K562 (cell line): Measurements from ENCODE around the gene ATF6B. TPM values are rescaled to one million over a fixed set of nuclear protein-coding genes. Genes with fewer than 3 reads are reported as not detected.

Source experiments
- ATAC-seq: fragments of 200-7000 bp; cut with Tn5 transposase; 3 replicates; pipeline ENCODE4 v1.9.1; 2020; ENCODE audit warnings: moderate library complexity
- BruUV-seq: library from RNA; stranded (reverse); fragments of 400-500 nt; replicated peaks from 2 replicates; lab custom pipeline; 2021; lab: Mats Ljungman, UMichigan
- CTCF ChIA-PET: fragments of 300-600 bp; formaldehyde crosslinking; extraction: SDS; loops from one replicate; lab custom pipeline; 2021; ENCODE audit warnings: low intra/inter-chr PET ratio; lab: Yijun Ruan, JAX
- POLR2A ChIA-PET: fragments of 300-600, 350-650 bp; sonication (Branson Sonifier 250); formaldehyde crosslinking; extraction: SDS; loops from one replicate; lab custom pipeline; 2021; ENCODE audit warnings: antibody characterized with exemption, inconsistent platforms; lab: Yijun Ruan, JAX
- DNase-seq, 4 experiments: peaks; one replicate each; pipeline versions ENCODE4 v3.0.0 to v3.0.0-alpha.2; 2011 to 2018; ENCODE audit warnings: low spot score in 3 of 4, mixed read lengths in 3 of 4; ENCODE audit errors: extremely low read depth in 1 of 4
- FAIRE-seq: peaks from 2 replicates; lab custom pipeline; 2011; peaks lifted over from hg19 to GRCh38; lab: Jason Lieb, UNC
- H2AFZ ChIP-seq: 2 replicates; pipeline ENCODE4 v1.6.0; 2011; ENCODE audit warnings: low read depth, low read length, control low read depth, inconsistent platforms
- H3K27ac ChIP-seq: fragments of 200-600 bp; 3 replicates; pipeline ENCODE4 v1.8.0; 2011; ENCODE audit warnings: low read depth, mild to moderate bottlenecking, control low read depth, inconsistent platforms, low read length, moderate library complexity, mixed read lengths; ENCODE audit errors: extremely low read depth
- H3K27me3 ChIP-seq, 2 experiments: fragments of 300-600 bp in 1 of 2; 2 replicates in 1 of 2; 3 replicates in 1 of 2; pipeline versions ENCODE4 v1.6.0 to v1.8.0; 2011; ENCODE audit warnings: inconsistent platforms in 2 of 2, low read length in 2 of 2, mild to moderate bottlenecking in 1 of 2, mixed read lengths in 1 of 2, moderate library complexity in 1 of 2; ENCODE audit not compliant: control insufficient read depth in 2 of 2, insufficient read depth in 2 of 2
- H3K36me3 ChIP-seq: fragments of 300-600 bp; 3 replicates; pipeline ENCODE4 v1.8.0; 2011; ENCODE audit warnings: mild to moderate bottlenecking, low read length, inconsistent platforms; ENCODE audit not compliant: control insufficient read depth, insufficient read depth
- H3K4me1 ChIP-seq, 2 experiments: fragments of 200-600 bp in 1 of 2; replicated peaks in 1 of 2; 2 replicates in 1 of 2; 3 replicates in 1 of 2; pipeline versions ENCODE4 v1.5.1 to v1.8.0; 2011; ENCODE audit warnings: inconsistent platforms in 2 of 2, low read length in 2 of 2, mild to moderate bottlenecking in 1 of 2, mixed read lengths in 1 of 2, moderate library complexity in 1 of 2; ENCODE audit not compliant: control insufficient read depth in 2 of 2, insufficient read depth in 2 of 2
- H3K4me2 ChIP-seq: 2 replicates; pipeline ENCODE4 v1.6.1; 2011; ENCODE audit warnings: low read length, control low read depth, inconsistent platforms, mixed read lengths; ENCODE audit not compliant: insufficient read depth
- H3K4me3 ChIP-seq: fragments of 200-600 bp; sonication (generic), shearing (Covaris generic); 2 replicates; pipeline ENCODE4 v1.5.1; 2016; ENCODE audit warnings: control low read depth, inconsistent platforms
- H3K79me2 ChIP-seq: fragments of 200-600 bp; 3 replicates; pipeline ENCODE4 v1.8.0; 2011; ENCODE audit warnings: low read length, inconsistent platforms; ENCODE audit not compliant: control insufficient read depth, insufficient read depth
- H3K9ac ChIP-seq, 2 experiments: 2 replicates each; pipeline versions ENCODE4 v1.6.0 to v1.6.1; 2011; ENCODE audit warnings: low read depth in 2 of 2, low read length in 2 of 2, control low read depth in 1 of 2, inconsistent platforms in 1 of 2, mild to moderate bottlenecking in 1 of 2, mixed read lengths in 1 of 2; ENCODE audit not compliant: insufficient read depth in 1 of 2
- H3K9me1 ChIP-seq: one replicate; pipeline ENCODE4 v1.6.0; 2011; ENCODE audit warnings: inconsistent platforms, mild to moderate bottlenecking, low read length, moderate library complexity; ENCODE audit not compliant: control insufficient read depth, insufficient read depth
- H3K9me3 ChIP-seq: replicated peaks from 2 replicates; pipeline ENCODE4 v1.5.1; 2011; ENCODE audit warnings: low read depth, low read length, inconsistent platforms; ENCODE audit not compliant: control insufficient read depth, insufficient read depth
- H4K20me1 ChIP-seq: replicated peaks from 2 replicates; pipeline ENCODE4 v1.6.1; 2011; ENCODE audit warnings: low read length, inconsistent platforms, mixed read lengths; ENCODE audit not compliant: control insufficient read depth, insufficient read depth
- CXXC5 ChIP-seq: fragments of 250-450 bp; sonication (Bioruptor Pico); IDR thresholded peaks from 2 replicates; pipeline ENCODE4 v1.8.0; 2022; ENCODE audit warnings: inconsistent platforms, mild to moderate bottlenecking, moderate library complexity
- FOS ChIP-seq: IDR thresholded peaks from 3 replicates; pipeline ENCODE4 v1.6.1; 2011; ENCODE audit not compliant: insufficient read length; ENCODE audit errors: extremely low read depth
- NEUROD1 ChIP-seq: fragments of 150-350 bp; IDR thresholded peaks from 2 replicates; pipeline ENCODE4 v1.6.1; 2014; ENCODE audit warnings: borderline replicate concordance, low read length, low read depth; ENCODE audit not compliant: partially characterized antibody
- POLR2AphosphoS5 ChIP-seq: IDR thresholded peaks from 2 replicates; pipeline ENCODE4 v1.6.1; 2011; ENCODE audit warnings: mild to moderate bottlenecking, low read depth, low read length, moderate library complexity; ENCODE audit not compliant: control insufficient read depth, insufficient read depth
- THRB ChIP-seq: fragments of 450-650 bp; formaldehyde crosslinking; conservative IDR thresholded peaks from 2 replicates; pipeline ENCODE4 v1.4.0; 2022; ENCODE audit warnings: mild to moderate bottlenecking, missing genetic modification characterization
- TRIM28 ChIP-seq: fragments of 450-650 bp; IDR thresholded peaks from 2 replicates; pipeline ENCODE4 v1.6.1; 2017
- U2AF1 ChIP-seq: fragments of 200-400 bp; formaldehyde crosslinking; optimal IDR thresholded peaks from 2 replicates; pipeline ENCODE3; 2017; ENCODE audit warnings: mild to moderate bottlenecking, low read depth, low read length, moderate library complexity
- ZFP30 ChIP-seq: fragments of 250-450 bp; sonication (Bioruptor Pico); IDR thresholded peaks from 2 replicates; pipeline ENCODE4 v1.8.0; 2022; ENCODE audit warnings: moderate library complexity, mild to moderate bottlenecking, inconsistent platforms, borderline replicate concordance
- ZNF224 ChIP-seq: sonication (generic); formaldehyde crosslinking; IDR thresholded peaks from 2 replicates; pipeline ENCODE4 v1.8.0; 2022; ENCODE audit warnings: mild to moderate bottlenecking, missing genetic modification reagents
- ZNF584 ChIP-seq: fragments of 200-800 bp; sonication (Bioruptor generic); IDR thresholded peaks from 2 replicates; pipeline ENCODE4 v1.6.1; 2016; ENCODE audit warnings: low read depth, mild to moderate bottlenecking, missing genetic modification characterization, missing compliant biosample characterization
- WGBS: fragments of 100-300 bp; shearing (Covaris generic); methylation state at CpG from one replicate; pipeline ENCODE4 v1.1.6; 2016; ENCODE audit warnings: low coverage, mixed read lengths; ENCODE audit not compliant: insufficient coverage; ENCODE audit errors: missing lambda C conversion rate; 5-methylcytosine and 5-hydroxymethylcytosine counted together
- in situ Hi-C: fragments of 300-500 bp; cut with MboI; formaldehyde crosslinking; loops from 4 replicates; pipeline ENCODE4 v1.15.0; 2018; ENCODE audit warnings: inconsistent platforms, mixed read lengths
- intact Hi-C: fragments of 100-400 bp; cut with micrococcal nuclease; formaldehyde crosslinking; loops from 2 replicates; pipeline ENCODE4 v1.14.2; 2022
- polyA plus RNA-seq, 8 experiments: library from polyadenylated mRNA; depleted of rRNA in 4 of 8; stranded (reverse) in 5 of 8; unstranded in 3 of 8; fragments of >200 nt; fragmentation: Nextera tagmentation in 2 of 8; fragmentation: Illumina TruSeq in 1 of 8; extraction: Ambion mirVana in 2 of 8; extraction: Trizol in 1 of 8; gene quantifications; 2 replicates each; pipeline versions ENCODE4 v1.2.1 to v1.2.3, GENCODE V29; 2011 to 2014; ENCODE audit warnings: inconsistent platforms in 1 of 8, missing spikeins in 1 of 8
- total RNA-seq, 7 experiments: library from RNA; depleted of rRNA in 6 of 7; stranded (reverse); fragments of >200 nt in 6 of 7; fragmentation: Illumina TruSeq in 2 of 7; extraction: Trizol in 2 of 7; gene quantifications; 2 replicates each; pipeline versions ENCODE4 v1.2.1 to v1.2.3, GENCODE V29; 2011 to 2021; ENCODE audit warnings: low replicate concordance in 1 of 7
- TF ChIP-seq, protein P1 (sequence below): fragments of 450-650 bp; IDR thresholded peaks from 2 replicates; pipeline ENCODE4 v1.6.1; 2017; ENCODE audit warnings: mild to moderate bottlenecking, moderate library complexity
- TF ChIP-seq, protein P2 (sequence below): sonication (generic); formaldehyde crosslinking; IDR thresholded peaks from 2 replicates; pipeline ENCODE4 v1.8.0; 2022; ENCODE audit warnings: missing genetic modification reagents, mild to moderate bottlenecking, borderline replicate concordance
- TF ChIP-seq, protein P3 (sequence below), 2 experiments: fragments of 150-350 bp in 1 of 2; IDR thresholded peaks; 2 replicates each; pipeline ENCODE4 v1.6.1; 2012 to 2016; ENCODE audit warnings: low read depth in 2 of 2, low read length in 2 of 2, mild to moderate bottlenecking in 1 of 2, moderate library complexity in 1 of 2

Gene ATF6B
- total and polyA plus RNA-seq, 9 of the 15 experiments (the other 6 are each of a cell fraction or from before 2014, with no cell fraction given), result 20.7 to 131 (median 31.7) TPM

DNA sequence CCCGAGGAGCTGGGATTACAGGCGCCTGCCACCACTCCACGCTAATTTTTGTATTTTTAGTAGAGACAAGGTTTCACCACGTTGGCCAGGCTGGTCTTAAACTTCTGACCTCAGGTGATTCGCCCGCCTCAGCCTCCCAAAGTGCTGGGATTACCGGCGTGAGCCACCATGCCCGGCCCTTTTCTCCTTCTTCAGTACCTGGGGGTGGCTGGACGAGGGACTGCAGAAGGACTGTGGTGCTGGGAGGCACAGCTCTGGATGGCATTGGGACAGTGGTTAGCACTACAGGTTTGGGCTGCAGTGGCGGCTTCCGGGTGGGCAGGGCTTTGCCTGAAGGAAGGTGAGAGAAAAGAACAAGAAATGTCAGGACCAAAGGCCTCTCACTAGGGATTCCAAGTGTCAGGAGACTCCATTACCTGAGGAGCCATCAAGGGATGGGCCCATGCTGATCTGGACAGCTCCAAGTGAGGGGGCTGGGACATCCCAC, 7.4 kb downstream of the ATF6B start:
- Histone ChIP-seq H3K4me2 (no peak overlapping the region), H3K9me1 (peaks cover 3% of the 10 kb centered on the region), H4K20me1 (no peaks in the 10 kb centered on the region), H3K9ac (peak overlapping the region in 1 of 2 experiments; percentile 47; a peak in 1 of 4 replicates), H3K36me3 (peaks cover 85% of the 10 kb centered on the region), H3K79me2 (no peaks in the 10 kb centered on the region), H2AFZ (no peak overlapping the region), H3K4me3 (no peak overlapping the region), H3K27ac (no peak overlapping the region), H3K9me3 (no peaks in the 10 kb centered on the region), H3K4me1 (peaks cover 6 to 7% of the 10 kb centered on the region in 2 experiments; a peak in 4 of 5 replicates), H3K27me3 (no peaks in the 10 kb centered on the region)
- FAIRE-seq (no peak), DNase-seq (no peak), ATAC-seq (no peak)
- intact Hi-C loops (no loop called here), in situ Hi-C loops (no loop called here)
- BruUV-seq, result no TSS peak
- CTCF ChIA-PET, result interaction anchor here (0.7 kb wide), 1 partner anchor 54 kb away, joined by 3 read pairs; no protein-coding TSS in a partner anchor
- POLR2A ChIA-PET, result interaction anchor here (0.6 to 4.6 kb wide), 4 partner anchors 9 to 292 kb away, joined by 3 to 25 read pairs (median 6); partner anchors contain the start of genes FKBPL and TNXB
- WGBS, result 92% methylated on average over 12 of the region's 12 CpGs
- TF ChIP-seq NEUROD1 (no peak), TRIM28 (no peak), ZNF584 (CRISPR knock-in tag) (no peak), CXXC5 (CRISPR knock-in tag) (no peak), FOS (no peak), THRB (no peak), ZNF224 (CRISPR knock-in tag) (no peak), POLR2AphosphoS5 (no peak), U2AF1 (no peak), ZFP30 (CRISPR knock-in tag) (no peak)
- TF ChIP-seq, protein P1, sequence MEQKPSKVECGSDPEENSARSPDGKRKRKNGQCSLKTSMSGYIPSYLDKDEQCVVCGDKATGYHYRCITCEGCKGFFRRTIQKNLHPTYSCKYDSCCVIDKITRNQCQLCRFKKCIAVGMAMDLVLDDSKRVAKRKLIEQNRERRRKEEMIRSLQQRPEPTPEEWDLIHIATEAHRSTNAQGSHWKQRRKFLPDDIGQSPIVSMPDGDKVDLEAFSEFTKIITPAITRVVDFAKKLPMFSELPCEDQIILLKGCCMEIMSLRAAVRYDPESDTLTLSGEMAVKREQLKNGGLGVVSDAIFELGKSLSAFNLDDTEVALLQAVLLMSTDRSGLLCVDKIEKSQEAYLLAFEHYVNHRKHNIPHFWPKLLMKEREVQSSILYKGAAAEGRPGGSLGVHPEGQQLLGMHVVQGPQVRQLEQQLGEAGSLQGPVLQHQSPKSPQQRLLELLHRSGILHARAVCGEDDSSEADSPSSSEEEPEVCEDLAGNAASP, result no peak
- TF ChIP-seq, protein P2, sequence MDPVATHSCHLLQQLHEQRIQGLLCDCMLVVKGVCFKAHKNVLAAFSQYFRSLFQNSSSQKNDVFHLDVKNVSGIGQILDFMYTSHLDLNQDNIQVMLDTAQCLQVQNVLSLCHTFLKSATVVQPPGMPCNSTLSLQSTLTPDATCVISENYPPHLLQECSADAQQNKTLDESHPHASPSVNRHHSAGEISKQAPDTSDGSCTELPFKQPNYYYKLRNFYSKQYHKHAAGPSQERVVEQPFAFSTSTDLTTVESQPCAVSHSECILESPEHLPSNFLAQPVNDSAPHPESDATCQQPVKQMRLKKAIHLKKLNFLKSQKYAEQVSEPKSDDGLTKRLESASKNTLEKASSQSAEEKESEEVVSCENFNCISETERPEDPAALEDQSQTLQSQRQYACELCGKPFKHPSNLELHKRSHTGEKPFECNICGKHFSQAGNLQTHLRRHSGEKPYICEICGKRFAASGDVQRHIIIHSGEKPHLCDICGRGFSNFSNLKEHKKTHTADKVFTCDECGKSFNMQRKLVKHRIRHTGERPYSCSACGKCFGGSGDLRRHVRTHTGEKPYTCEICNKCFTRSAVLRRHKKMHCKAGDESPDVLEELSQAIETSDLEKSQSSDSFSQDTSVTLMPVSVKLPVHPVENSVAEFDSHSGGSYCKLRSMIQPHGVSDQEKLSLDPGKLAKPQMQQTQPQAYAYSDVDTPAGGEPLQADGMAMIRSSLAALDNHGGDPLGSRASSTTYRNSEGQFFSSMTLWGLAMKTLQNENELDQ (CRISPR knock-in tag), result no peak
- TF ChIP-seq, protein P3, sequence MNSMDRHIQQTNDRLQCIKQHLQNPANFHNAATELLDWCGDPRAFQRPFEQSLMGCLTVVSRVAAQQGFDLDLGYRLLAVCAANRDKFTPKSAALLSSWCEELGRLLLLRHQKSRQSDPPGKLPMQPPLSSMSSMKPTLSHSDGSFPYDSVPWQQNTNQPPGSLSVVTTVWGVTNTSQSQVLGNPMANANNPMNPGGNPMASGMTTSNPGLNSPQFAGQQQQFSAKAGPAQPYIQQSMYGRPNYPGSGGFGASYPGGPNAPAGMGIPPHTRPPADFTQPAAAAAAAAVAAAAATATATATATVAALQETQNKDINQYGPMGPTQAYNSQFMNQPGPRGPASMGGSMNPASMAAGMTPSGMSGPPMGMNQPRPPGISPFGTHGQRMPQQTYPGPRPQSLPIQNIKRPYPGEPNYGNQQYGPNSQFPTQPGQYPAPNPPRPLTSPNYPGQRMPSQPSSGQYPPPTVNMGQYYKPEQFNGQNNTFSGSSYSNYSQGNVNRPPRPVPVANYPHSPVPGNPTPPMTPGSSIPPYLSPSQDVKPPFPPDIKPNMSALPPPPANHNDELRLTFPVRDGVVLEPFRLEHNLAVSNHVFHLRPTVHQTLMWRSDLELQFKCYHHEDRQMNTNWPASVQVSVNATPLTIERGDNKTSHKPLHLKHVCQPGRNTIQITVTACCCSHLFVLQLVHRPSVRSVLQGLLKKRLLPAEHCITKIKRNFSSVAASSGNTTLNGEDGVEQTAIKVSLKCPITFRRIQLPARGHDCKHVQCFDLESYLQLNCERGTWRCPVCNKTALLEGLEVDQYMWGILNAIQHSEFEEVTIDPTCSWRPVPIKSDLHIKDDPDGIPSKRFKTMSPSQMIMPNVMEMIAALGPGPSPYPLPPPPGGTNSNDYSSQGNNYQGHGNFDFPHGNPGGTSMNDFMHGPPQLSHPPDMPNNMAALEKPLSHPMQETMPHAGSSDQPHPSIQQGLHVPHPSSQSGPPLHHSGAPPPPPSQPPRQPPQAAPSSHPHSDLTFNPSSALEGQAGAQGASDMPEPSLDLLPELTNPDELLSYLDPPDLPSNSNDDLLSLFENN (IDR thresholded peaks at IDR 0.05; ENCODE audit: low read depth in 2 of 2, low read length in 2 of 2), result no peak
